Adrenal gland (tissue), 5 donors: Measurements from ENCODE around the gene ACTG1.
A peak's percentile ranks its signal among the peaks of the same experiment; 100 is the strongest.

Experiments
- POLR2A ChIP-seq, 2 donors: fragments of 450-650 bp; IDR thresholded peaks; one replicate each; pipeline ENCODE4 v1.6.1; 2017; ENCODE audit warnings: antibody characterized with exemption in 2 of 2, mild to moderate bottlenecking in 2 of 2, moderate library complexity in 1 of 2
- TF ChIP-seq, protein P1 (sequence below), 6 experiments: fragments of 450-650 bp in 4 of 6; fragments of 200-600 bp in 2 of 6; sonication (generic) in 1 of 6; IDR thresholded peaks; 1 replicate in 5 of 6; 2 replicates in 1 of 6; pipeline versions ENCODE4 v1.5.1 to v1.8.0; 2016 to 2021; ENCODE audit warnings: antibody characterized with exemption in 6 of 6, mild to moderate bottlenecking in 2 of 6, moderate library complexity in 1 of 6
- donor health status: DM: no; HTN: no; CAD: no.

DNA sequence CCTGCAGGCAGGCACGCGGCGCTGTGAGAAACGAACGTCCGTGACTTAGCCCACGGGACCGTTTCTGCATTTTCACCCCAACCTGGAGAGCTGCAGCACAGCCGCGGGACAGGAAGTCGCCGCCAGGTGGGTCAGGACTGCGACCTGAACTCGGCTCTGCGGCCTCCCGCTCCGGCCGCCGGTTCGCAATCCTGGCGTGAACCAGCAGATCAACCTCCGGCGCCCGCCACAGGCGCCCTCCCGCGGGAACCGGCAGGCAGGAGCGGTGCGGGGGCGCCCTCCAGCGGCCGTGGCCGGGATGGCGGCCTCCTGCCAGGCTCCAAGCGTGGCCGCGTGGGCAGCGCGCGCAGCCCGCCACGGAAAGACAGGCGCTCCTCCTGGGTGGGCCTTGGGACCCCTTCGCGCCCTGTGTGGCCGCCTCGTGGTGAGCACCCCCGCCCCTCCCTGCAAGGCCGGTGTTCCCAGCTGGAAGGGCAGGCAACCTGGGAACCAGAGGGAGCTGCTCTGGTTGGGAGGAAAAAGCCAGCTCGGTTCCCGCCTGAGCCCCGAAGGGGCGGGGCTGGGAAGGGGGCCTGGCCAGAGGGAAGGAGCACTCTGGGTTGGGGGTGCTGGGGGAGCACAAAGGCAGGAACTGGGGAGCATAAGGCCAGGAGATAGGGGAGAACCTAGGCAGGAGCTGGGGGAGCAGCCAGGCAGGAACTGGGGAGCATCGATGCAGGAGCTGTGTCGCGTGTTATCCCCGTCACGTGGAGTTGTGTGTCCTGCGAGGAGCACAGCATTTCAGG, 28.2 kb downstream of the ACTG1 start:
- TF ChIP-seq, protein P1, sequence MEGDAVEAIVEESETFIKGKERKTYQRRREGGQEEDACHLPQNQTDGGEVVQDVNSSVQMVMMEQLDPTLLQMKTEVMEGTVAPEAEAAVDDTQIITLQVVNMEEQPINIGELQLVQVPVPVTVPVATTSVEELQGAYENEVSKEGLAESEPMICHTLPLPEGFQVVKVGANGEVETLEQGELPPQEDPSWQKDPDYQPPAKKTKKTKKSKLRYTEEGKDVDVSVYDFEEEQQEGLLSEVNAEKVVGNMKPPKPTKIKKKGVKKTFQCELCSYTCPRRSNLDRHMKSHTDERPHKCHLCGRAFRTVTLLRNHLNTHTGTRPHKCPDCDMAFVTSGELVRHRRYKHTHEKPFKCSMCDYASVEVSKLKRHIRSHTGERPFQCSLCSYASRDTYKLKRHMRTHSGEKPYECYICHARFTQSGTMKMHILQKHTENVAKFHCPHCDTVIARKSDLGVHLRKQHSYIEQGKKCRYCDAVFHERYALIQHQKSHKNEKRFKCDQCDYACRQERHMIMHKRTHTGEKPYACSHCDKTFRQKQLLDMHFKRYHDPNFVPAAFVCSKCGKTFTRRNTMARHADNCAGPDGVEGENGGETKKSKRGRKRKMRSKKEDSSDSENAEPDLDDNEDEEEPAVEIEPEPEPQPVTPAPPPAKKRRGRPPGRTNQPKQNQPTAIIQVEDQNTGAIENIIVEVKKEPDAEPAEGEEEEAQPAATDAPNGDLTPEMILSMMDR (IDR thresholded peaks at IDR 0.05): peak; percentile 56 to 100 (median 84)
- TF ChIP-seq POLR2A (IDR thresholded peaks at IDR 0.05): peak in 1 of 2 donors; percentile 34
